GM18505 (cell line): ENCODE measurements around the gene RPN2.

Experiments used
- ATAC-seq: cut with Tn5 transposase; IDR thresholded peaks from one replicate; pipeline ENCODE4 v1.9.1; 2021; ENCODE audit not compliant: unreplicated experiment
- POLR2A ChIP-seq: IDR thresholded peaks from 4 replicates; pipeline ENCODE4 v1.6.1; 2011; ENCODE audit warnings: borderline replicate concordance; ENCODE audit not compliant: insufficient read depth, insufficient read length; ENCODE audit errors: extremely low read depth

RPN2 gene

GRCh38 chr20:37193226-37193625 lies 14.1 kb downstream of the RPN2 start:
- no peak for ATAC-seq

GRCh38 chr20:37193821-37194220 lies 14.7 kb downstream of the RPN2 start:
- TF ChIP-seq POLR2A = no peak
- ATAC-seq = no peak

More at GRCh38 chr20:37193226-37193625, 14.1 kb downstream of the RPN2 start:
- TF ChIP-seq POLR2A = no peak

GRCh38 chr20:37194621-37195417 lies 15.7 kb downstream of the RPN2 start:
- no peak for ATAC-seq
- TF ChIP-seq POLR2A = no peak

- TF ChIP-seq POLR2A = no peak
- ATAC-seq = no peak
Measured at GRCh38 chr20:37198932-37199660, 20.0 kb downstream of the RPN2 start.

GRCh38 chr20:37200376-37200775 lies 21.2 kb downstream of the RPN2 start:
- no peak for TF ChIP-seq POLR2A
- ATAC-seq = no peak

- ATAC-seq = no peak
- TF ChIP-seq POLR2A = no peak
Measured at GRCh38 chr20:37200926-37201826, 22.0 kb downstream of the RPN2 start.

GRCh38 chr20:37201827-37202162 lies 22.7 kb downstream of the RPN2 start:
- TF ChIP-seq POLR2A = no peak

GRCh38 chr20:37202267-37202943 lies 23.3 kb downstream of the RPN2 start:
- no peak for TF ChIP-seq POLR2A
- ATAC-seq = no peak

More at GRCh38 chr20:37201827-37202162, 22.7 kb downstream of the RPN2 start:
- ATAC-seq = no peak

- TF ChIP-seq POLR2A = no peak
- no peak for ATAC-seq
Measured at GRCh38 chr20:37204056-37204455, 24.9 kb downstream of the RPN2 start.

GRCh38 chr20:37205130-37205529 lies 26.0 kb downstream of the RPN2 start:
- no peak for ATAC-seq
- no peak for TF ChIP-seq POLR2A

- TF ChIP-seq POLR2A = no peak
- no peak for ATAC-seq
Measured at GRCh38 chr20:37205794-37206193, 26.7 kb downstream of the RPN2 start.

GRCh38 chr20:37207171-37207570 lies 28.0 kb downstream of the RPN2 start:
- TF ChIP-seq POLR2A = no peak
- no peak for ATAC-seq

GRCh38 chr20:37209193-37209592 lies 30.1 kb downstream of the RPN2 start:
- ATAC-seq = no peak
- TF ChIP-seq POLR2A = no peak
